Measurements from ENCODE around the gene ASIC1. TPM values are rescaled to one million over a fixed set of nuclear protein-coding genes. Genes with fewer than 3 reads are reported as not detected.

Gene ASIC1
- polyA plus RNA-seq, 6 donors from 2014 or later, result not detected

- Mint-ChIP-seq H3K27me3 (no peaks in the 10 kb centered on the region), H3K27ac (no peak overlapping the region), H3K36me3 (peaks cover 20 to 21% of the 10 kb centered on the region in 2 donors), H3K4me3 (no peak overlapping the region), H3K9me3 (no peaks in the 10 kb centered on the region), H3K4me1 (peaks cover 3 to 21% (median 9%) of the 10 kb centered on the region in 3 donors)
- no peak for DNase-seq
- no peak for ATAC-seq (ENCODE audit: low read depth in 2 of 2)
Observed at GRCh38 chr12:50102131-50102531, 44.7 kb downstream of the ASIC1 start.

GRCh38 chr12:50102646-50103309, 45.4 kb downstream of the ASIC1 start:
- no peak for DNase-seq
- H3K36me3 Mint-ChIP-seq, result peaks cover 20 to 21% of the 10 kb centered on the region in 2 donors
- H3K9me3 Mint-ChIP-seq, result no peaks in the 10 kb centered on the region
- peaks cover 3 to 21% (median 9%) of the 10 kb centered on the region in 3 donors for H3K4me1 Mint-ChIP-seq
- peak overlapping the region in 2 of 6 donors; percentile 10 to 56 for H3K27ac Mint-ChIP-seq
- no peak overlapping the region for H3K4me3 Mint-ChIP-seq
- H3K27me3 Mint-ChIP-seq, result no peaks in the 10 kb centered on the region
- ATAC-seq (ENCODE audit: low read depth in 2 of 2), result no peak

GRCh38 chr12:50103351-50103750, 46.0 kb downstream of the ASIC1 start:
- peak overlapping the region in 3 of 6 donors; percentile 10 to 66 (median 52) for H3K27ac Mint-ChIP-seq

GRCh38 chr12:50103767-50104321, 46.4 kb downstream of the ASIC1 start, which contains the start of gene GPD1:
TSS of gene GPD1 (plus strand) at chr12:50104008. CDS start at chr12:50104051, 43 bp downstream.
- Mint-ChIP-seq H3K4me1 (peaks cover 10 to 28% (median 14%) of the 10 kb centered on the region in 3 donors), H3K27ac (peak within 1 kb of the TSS in 3 of 6 donors; percentile 10 to 66 (median 52)), H3K9me3 (no peaks in the 10 kb centered on the region), H3K4me3 (no peak within 1 kb of the TSS), H3K27me3 (no peaks in the 10 kb centered on the region), H3K36me3 (peaks cover 16 to 18% of the 10 kb centered on the region in 2 donors)
- no peak for ATAC-seq (ENCODE audit: low read depth in 2 of 2)
- DNase-seq, result no peak

More at GRCh38 chr12:50103351-50103750, 46.0 kb downstream of the ASIC1 start:
- Mint-ChIP-seq H3K36me3 (peaks cover 20 to 21% of the 10 kb centered on the region in 2 donors), H3K9me3 (no peaks in the 10 kb centered on the region), H3K27me3 (no peaks in the 10 kb centered on the region), H3K4me1 (peaks cover 5 to 23% (median 12%) of the 10 kb centered on the region in 3 donors), H3K4me3 (no peak overlapping the region)
- DNase-seq, result no peak
- ATAC-seq (ENCODE audit: low read depth in 2 of 2), result no peak

- DNase-seq (no peak), ATAC-seq (ENCODE audit: low read depth in 2 of 2) (no peak)
- Mint-ChIP-seq H3K9me3 (no peaks in the 10 kb centered on the region), H3K27me3 (no peaks in the 10 kb centered on the region), H3K27ac (peak overlapping the region in 1 of 6 donors; percentile 42), H3K4me1 (peaks cover 18 to 29% (median 22%) of the 10 kb centered on the region in 3 donors), H3K4me3 (no peak overlapping the region), H3K36me3 (peaks cover 7 to 10% of the 10 kb centered on the region in 2 donors)
Observed at GRCh38 chr12:50104417-50105366, 47.3 kb downstream of the ASIC1 start.

- no peak for DNase-seq
- Mint-ChIP-seq H3K36me3 (no peaks in the 10 kb centered on the region), H3K4me3 (peak overlapping the region in 1 of 8 donors; percentile 19), H3K9me3 (no peaks in the 10 kb centered on the region), H3K4me1 (peaks cover 30 to 35% (median 31%) of the 10 kb centered on the region in 3 donors), H3K27me3 (no peaks in the 10 kb centered on the region), H3K27ac (peak overlapping the region in 2 of 6 donors; percentile 10 to 88)
- no peak for ATAC-seq (ENCODE audit: low read depth in 2 of 2)
Observed at GRCh38 chr12:50105913-50106450, 48.6 kb downstream of the ASIC1 start.

GRCh38 chr12:50106907-50107306, 49.5 kb downstream of the ASIC1 start:
- H3K9me3 Mint-ChIP-seq, result no peaks in the 10 kb centered on the region
- H3K27ac Mint-ChIP-seq, result no peak overlapping the region
- H3K27me3 Mint-ChIP-seq, result no peaks in the 10 kb centered on the region
- H3K4me3 Mint-ChIP-seq, result no peak overlapping the region
- DNase-seq (no peak), ATAC-seq (ENCODE audit: low read depth in 2 of 2) (no peak)
- H3K4me1 Mint-ChIP-seq, result peaks cover 34 to 42% (median 40%) of the 10 kb centered on the region in 3 donors
- H3K36me3 Mint-ChIP-seq, result no peaks in the 10 kb centered on the region

- H3K27ac Mint-ChIP-seq, result peak overlapping the region in 5 of 6 donors; percentile 72 to 97 (median 82)
- ATAC-seq (ENCODE audit: low read depth in 2 of 2) (no peak), DNase-seq (no peak)
- H3K36me3 Mint-ChIP-seq, result no peaks in the 10 kb centered on the region
- peaks cover 36 to 48% (median 47%) of the 10 kb centered on the region in 3 donors for H3K4me1 Mint-ChIP-seq
- no peaks in the 10 kb centered on the region for H3K27me3 Mint-ChIP-seq
- H3K4me3 Mint-ChIP-seq, result no peak overlapping the region
- H3K9me3 Mint-ChIP-seq, result no peaks in the 10 kb centered on the region
Observed at GRCh38 chr12:50107416-50108268, 50.2 kb downstream of the ASIC1 start.

GRCh38 chr12:50109319-50109718, 51.9 kb downstream of the ASIC1 start:
- ATAC-seq (ENCODE audit: low read depth in 2 of 2), result no peak
- H3K27ac Mint-ChIP-seq, result peak overlapping the region in 4 of 6 donors; percentile 16 to 99 (median 76)

GRCh38 chr12:50110127-50110761, 52.8 kb downstream of the ASIC1 start:
- no peak for ATAC-seq (ENCODE audit: low read depth in 2 of 2)
- peaks cover 38 to 59% (median 52%) of the 10 kb centered on the region in 3 donors for H3K4me1 Mint-ChIP-seq

More at GRCh38 chr12:50109319-50109718, 51.9 kb downstream of the ASIC1 start:
- DNase-seq, result no peak
- no peaks in the 10 kb centered on the region for H3K27me3 Mint-ChIP-seq
- H3K4me1 Mint-ChIP-seq, result peaks cover 34 to 56% (median 52%) of the 10 kb centered on the region in 3 donors
- H3K9me3 Mint-ChIP-seq, result no peaks in the 10 kb centered on the region
- no peaks in the 10 kb centered on the region for H3K36me3 Mint-ChIP-seq
- peak overlapping the region in 4 of 8 donors; percentile 18 to 97 (median 24) for H3K4me3 Mint-ChIP-seq

GRCh38 chr12:50110762-50111351, 53.5 kb downstream of the ASIC1 start:
- H3K4me1 Mint-ChIP-seq, result peaks cover 43 to 64% (median 52%) of the 10 kb centered on the region in 3 donors
- peak overlapping the region; percentile 95 to 99 (median 98) for H3K4me3 Mint-ChIP-seq
- DNase-seq (peak; percentile 49), ATAC-seq (ENCODE audit: low read depth in 2 of 2) (no peak)
- no peaks in the 10 kb centered on the region for H3K36me3 Mint-ChIP-seq
- H3K9me3 Mint-ChIP-seq, result no peaks in the 10 kb centered on the region
- peak overlapping the region; percentile 97 to 99 (median 98) for H3K27ac Mint-ChIP-seq
- no peaks in the 10 kb centered on the region for H3K27me3 Mint-ChIP-seq

More at GRCh38 chr12:50110127-50110761, 52.8 kb downstream of the ASIC1 start:
- Mint-ChIP-seq H3K36me3 (no peaks in the 10 kb centered on the region), H3K9me3 (no peaks in the 10 kb centered on the region), H3K4me3 (peak overlapping the region; percentile 95 to 99 (median 98)), H3K27me3 (no peaks in the 10 kb centered on the region), H3K27ac (peak overlapping the region; percentile 94 to 99 (median 98))
- peak; percentile 14 for DNase-seq

Measured in naive B cell (primary cell).